Effector memory CD4-positive, alpha-beta T cell (primary cell): ENCODE measurements around the gene CPA3.

Experiments used
- DNase-seq, 3 donors: peaks; one replicate each; pipeline ENCODE4 v3.0.0-alpha.2; 2020
- H3K27ac ChIP-seq: 2 replicates; pipeline ENCODE4 v1.7.0; 2013; ENCODE audit warnings: mild to moderate bottlenecking, low read length, moderate library complexity; ENCODE audit not compliant: insufficient read depth, poor library complexity, severe bottlenecking
- H3K27me3 ChIP-seq: replicated peaks from 2 replicates; pipeline ENCODE4 v1.7.0; 2013; ENCODE audit warnings: mild to moderate bottlenecking, low read length; ENCODE audit not compliant: insufficient read depth, control insufficient read depth, poor library complexity, severe bottlenecking
- H3K36me3 ChIP-seq: 2 replicates; pipeline ENCODE4 v1.7.0; 2013; ENCODE audit warnings: mild to moderate bottlenecking, low read length, moderate library complexity; ENCODE audit not compliant: control insufficient read depth, insufficient read depth
- H3K4me1 ChIP-seq: 2 replicates; pipeline ENCODE4 v1.7.0; 2013; ENCODE audit warnings: low read length, mild to moderate bottlenecking; ENCODE audit not compliant: control insufficient read depth, insufficient read depth, poor library complexity, severe bottlenecking
- H3K4me3 ChIP-seq: 2 replicates; pipeline ENCODE4 v1.7.0; 2013; ENCODE audit warnings: low read length, low read depth, mild to moderate bottlenecking; ENCODE audit not compliant: insufficient read depth, poor library complexity, severe bottlenecking
- H3K9me3 ChIP-seq: 2 replicates; pipeline ENCODE4 v1.7.0; 2013; ENCODE audit warnings: mild to moderate bottlenecking, low read length, moderate library complexity; ENCODE audit not compliant: control insufficient read depth

Gene CPA3

DNA sequence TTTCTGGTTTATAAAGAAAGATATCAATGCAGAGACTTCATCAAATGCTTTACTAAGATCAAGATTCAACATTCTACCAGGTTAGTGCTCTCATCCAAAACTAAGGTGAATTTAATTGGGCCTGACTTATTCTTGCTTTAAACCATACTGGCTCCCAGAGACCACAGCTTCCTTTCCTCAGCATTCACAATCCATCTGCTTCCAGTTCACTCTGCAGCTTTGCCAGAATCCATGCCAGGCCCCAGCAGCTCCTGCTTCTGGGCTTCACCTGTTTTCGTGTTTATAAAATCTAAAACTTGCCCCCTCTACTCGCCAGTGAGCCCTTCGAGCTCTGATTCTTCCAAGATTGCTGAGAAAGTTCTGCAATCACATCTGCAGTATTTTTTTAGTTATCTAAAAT is 35.2 kb upstream of the CPA3 start:
- no peak overlapping the region for H3K27ac ChIP-seq
- H3K4me3 ChIP-seq: no peak overlapping the region
- H3K4me1 ChIP-seq: no peaks in the 10 kb centered on the region
- no peak for DNase-seq
- no peaks in the 10 kb centered on the region for H3K36me3 ChIP-seq
- no peaks in the 10 kb centered on the region for H3K9me3 ChIP-seq
- no peaks in the 10 kb centered on the region for H3K27me3 ChIP-seq

- no peak overlapping the region for H3K27ac ChIP-seq
- no peak overlapping the region for H3K4me3 ChIP-seq
- DNase-seq: no peak
These were observed 31.9 kb upstream of the CPA3 start for GRCh38 chr3:148833223-148833622.

GRCh38 chr3:148839805-148840204 is 25.3 kb upstream of the CPA3 start:
- no peaks in the 10 kb centered on the region for H3K9me3 ChIP-seq

More at GRCh38 chr3:148833223-148833622, 31.9 kb upstream of the CPA3 start:
- Histone ChIP-seq H3K4me1 (no peaks in the 10 kb centered on the region), H3K27me3 (no peaks in the 10 kb centered on the region), H3K9me3 (no peaks in the 10 kb centered on the region), H3K36me3 (no peaks in the 10 kb centered on the region)

GRCh38 chr3:148840451-148840850 is 24.6 kb upstream of the CPA3 start:
- DNase-seq: no peak
- H3K27me3 ChIP-seq: no peaks in the 10 kb centered on the region
- no peaks in the 10 kb centered on the region for H3K9me3 ChIP-seq
- no peaks in the 10 kb centered on the region for H3K4me1 ChIP-seq
- no peaks in the 10 kb centered on the region for H3K36me3 ChIP-seq
- H3K27ac ChIP-seq: no peak overlapping the region
- H3K4me3 ChIP-seq: no peak overlapping the region

More at GRCh38 chr3:148839805-148840204, 25.3 kb upstream of the CPA3 start:
- no peak for DNase-seq
- Histone ChIP-seq H3K27ac (no peak overlapping the region), H3K36me3 (no peaks in the 10 kb centered on the region), H3K4me3 (no peak overlapping the region), H3K4me1 (no peaks in the 10 kb centered on the region), H3K27me3 (no peaks in the 10 kb centered on the region)

DNA sequence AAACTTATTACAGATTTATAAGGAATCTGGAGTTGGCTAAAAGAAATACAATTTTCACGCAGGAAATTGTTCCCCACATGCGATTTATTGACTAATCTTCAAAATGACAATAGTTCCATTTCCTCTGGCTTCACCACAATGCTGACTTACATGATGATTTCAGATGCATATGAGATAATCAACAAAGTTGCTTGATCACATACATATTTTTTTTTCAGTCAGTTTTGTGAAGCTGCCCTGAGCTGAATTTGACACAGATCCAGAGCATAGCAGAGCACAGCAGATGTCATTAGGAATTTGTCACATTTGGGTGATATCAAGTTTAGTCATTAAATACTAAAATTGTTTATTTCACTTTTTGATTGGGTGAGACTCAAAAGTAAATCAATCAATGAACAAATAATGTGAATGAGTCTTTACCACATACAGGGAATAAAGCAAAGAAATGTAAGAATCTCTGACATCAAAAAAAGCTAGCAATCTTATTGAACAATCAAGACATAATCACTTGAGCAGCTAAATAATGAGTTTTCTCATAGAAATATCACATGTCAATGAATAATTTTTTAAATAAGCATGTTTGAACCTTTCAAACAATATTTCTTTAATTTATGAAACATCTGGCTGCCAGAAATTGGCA is 19.2 kb upstream of the CPA3 start:
- no peaks in the 10 kb centered on the region for H3K27me3 ChIP-seq
- H3K27ac ChIP-seq: no peak overlapping the region
- H3K4me3 ChIP-seq: no peak overlapping the region
- no peaks in the 10 kb centered on the region for H3K36me3 ChIP-seq
- H3K9me3 ChIP-seq: no peaks in the 10 kb centered on the region
- H3K4me1 ChIP-seq: no peaks in the 10 kb centered on the region
- no peak for DNase-seq

GRCh38 chr3:148847351-148847750 is 17.7 kb upstream of the CPA3 start:
- no peaks in the 10 kb centered on the region for H3K36me3 ChIP-seq
- no peak overlapping the region for H3K27ac ChIP-seq
- no peaks in the 10 kb centered on the region for H3K27me3 ChIP-seq
- no peaks in the 10 kb centered on the region for H3K9me3 ChIP-seq
- H3K4me1 ChIP-seq: no peaks in the 10 kb centered on the region
- no peak overlapping the region for H3K4me3 ChIP-seq
- no peak for DNase-seq

DNA sequence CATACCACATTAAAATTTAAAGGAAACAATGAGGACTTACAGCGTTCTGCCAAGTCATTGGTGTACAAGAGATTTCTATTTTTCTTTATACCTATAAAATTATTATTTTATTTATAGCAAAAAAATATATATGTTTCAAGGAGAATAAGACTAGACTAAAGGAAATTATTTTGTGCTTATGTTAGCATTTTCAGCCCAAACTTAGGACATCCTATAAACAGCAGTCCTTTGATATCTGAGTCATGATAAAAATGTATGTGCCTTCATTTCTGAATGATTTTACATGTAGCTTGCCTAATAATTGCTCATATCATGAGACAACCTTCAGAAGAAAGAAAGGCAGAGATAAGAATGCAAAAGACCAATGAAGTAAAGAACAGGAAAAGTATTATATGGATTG is 16.7 kb upstream of the CPA3 start:
- no peak for DNase-seq
- H3K9me3 ChIP-seq: no peaks in the 10 kb centered on the region
- no peak overlapping the region for H3K4me3 ChIP-seq
- H3K27ac ChIP-seq: no peak overlapping the region
- no peaks in the 10 kb centered on the region for H3K36me3 ChIP-seq
- no peaks in the 10 kb centered on the region for H3K27me3 ChIP-seq
- no peaks in the 10 kb centered on the region for H3K4me1 ChIP-seq

DNA sequence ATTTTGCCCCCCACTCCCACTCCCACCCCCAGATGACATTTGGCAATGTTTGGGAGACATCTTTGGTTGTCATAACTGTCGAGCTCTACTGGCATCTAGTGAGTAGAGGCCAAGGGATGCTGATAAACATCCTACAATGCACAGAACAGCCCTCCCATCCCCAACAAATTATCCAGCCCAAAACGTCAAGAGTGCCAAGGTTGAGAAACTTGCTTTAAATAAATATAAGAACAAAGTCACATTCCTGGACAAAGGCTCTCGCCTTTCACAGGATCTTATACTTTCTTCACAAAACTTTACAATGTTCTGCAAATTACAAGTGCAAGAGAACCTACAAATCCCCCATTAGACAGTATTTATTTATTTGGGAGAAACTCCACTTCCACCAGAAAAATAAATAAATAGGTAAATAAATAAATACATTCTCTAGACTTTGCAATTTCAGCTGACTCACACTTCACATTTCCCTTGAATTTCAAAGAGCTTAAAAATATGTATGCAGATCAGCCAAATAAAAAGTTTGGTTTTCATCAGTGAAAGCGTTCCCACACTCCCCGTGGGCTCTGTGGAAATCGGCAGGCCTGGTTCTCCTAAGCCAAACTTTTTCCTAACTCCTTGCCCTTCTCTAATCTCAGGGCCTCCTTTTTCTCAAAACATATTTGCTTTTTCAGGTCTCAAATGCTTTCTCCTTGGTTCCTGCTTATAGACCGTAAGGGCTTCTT is 12.7 kb upstream of the CPA3 start:
- Histone ChIP-seq H3K4me3 (no peak overlapping the region), H3K9me3 (no peaks in the 10 kb centered on the region), H3K27ac (no peak overlapping the region), H3K27me3 (no peaks in the 10 kb centered on the region), H3K36me3 (no peaks in the 10 kb centered on the region), H3K4me1 (no peaks in the 10 kb centered on the region)
- DNase-seq: no peak

DNA sequence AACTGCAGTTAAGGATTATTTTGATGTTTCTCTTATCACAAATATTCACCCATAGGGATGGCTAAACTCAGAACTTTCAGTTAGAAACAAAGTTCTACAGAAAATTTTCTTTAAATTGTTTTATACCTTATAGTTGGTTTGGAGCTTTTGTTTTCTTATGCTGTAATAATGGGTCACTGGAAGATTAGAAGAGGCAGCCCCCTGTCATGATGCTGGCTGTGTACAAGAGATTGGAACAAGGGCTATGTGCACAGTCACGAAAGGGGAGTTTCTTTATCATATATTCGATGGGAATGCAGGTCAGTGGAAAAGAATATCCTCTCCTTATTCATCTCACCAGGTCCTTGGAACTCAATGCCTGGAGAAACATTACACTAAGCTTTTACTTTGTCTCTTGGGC is 12.0 kb upstream of the CPA3 start:
- Histone ChIP-seq H3K4me3 (no peak overlapping the region), H3K27ac (no peak overlapping the region), H3K36me3 (no peaks in the 10 kb centered on the region), H3K27me3 (no peaks in the 10 kb centered on the region), H3K4me1 (no peaks in the 10 kb centered on the region), H3K9me3 (no peaks in the 10 kb centered on the region)
- no peak for DNase-seq

GRCh38 chr3:148854061-148854460 is 11.0 kb upstream of the CPA3 start:
- no peak overlapping the region for H3K4me3 ChIP-seq
- H3K27ac ChIP-seq: no peak overlapping the region
- no peaks in the 10 kb centered on the region for H3K27me3 ChIP-seq
- no peak for DNase-seq
- no peaks in the 10 kb centered on the region for H3K4me1 ChIP-seq
- no peaks in the 10 kb centered on the region for H3K36me3 ChIP-seq
- no peaks in the 10 kb centered on the region for H3K9me3 ChIP-seq
